ENCODE results near the gene CKS1B.

Gene CKS1B

GRCh38 chr1:155006601-155007101, 32.2 kb downstream of the CKS1B start:
- Histone ChIP-seq H3K4me1 (ENCODE audit: insufficient read depth, low read length, severe bottlenecking) (peaks cover 32% of the 10 kb centered on the region), H3K4me2 (ENCODE audit: low read length) (no peak overlapping the region), H3K27me3 (ENCODE audit: insufficient read depth, low read length) (no peaks in the 10 kb centered on the region), H3K36me3 (ENCODE audit: insufficient read depth, low read length) (no peaks in the 10 kb centered on the region), H3F3A (ENCODE audit: insufficient read depth, low read length) (peaks cover 4% of the 10 kb centered on the region; the same call in 1 of the 2 replicates), H4K20me1 (ENCODE audit: insufficient read depth, low read length) (no peaks in the 10 kb centered on the region), H3K9ac (ENCODE audit: low read length) (no peak overlapping the region), H3K27ac (ENCODE audit: low read depth, low read length, poor library complexity, severe bottlenecking) (peak overlapping the region; percentile 69), H2AFZ (ENCODE audit: low read length) (no peak overlapping the region), H3K9me3 (ENCODE audit: low read length) (no peaks in the 10 kb centered on the region), H3K4me3 (ENCODE audit: low read depth, low read length, poor library complexity, severe bottlenecking) (no peak overlapping the region), H3K9me2 (ENCODE audit: low read depth, low read length) (no peaks in the 10 kb centered on the region), H3K79me2 (ENCODE audit: insufficient read depth, low read length) (no peaks in the 10 kb centered on the region)
- no peak for TF ChIP-seq EZH2 (IDR thresholded peaks at IDR 0.05; ENCODE audit: borderline replicate concordance, low read length)
- TF ChIP-seq, protein P1, sequence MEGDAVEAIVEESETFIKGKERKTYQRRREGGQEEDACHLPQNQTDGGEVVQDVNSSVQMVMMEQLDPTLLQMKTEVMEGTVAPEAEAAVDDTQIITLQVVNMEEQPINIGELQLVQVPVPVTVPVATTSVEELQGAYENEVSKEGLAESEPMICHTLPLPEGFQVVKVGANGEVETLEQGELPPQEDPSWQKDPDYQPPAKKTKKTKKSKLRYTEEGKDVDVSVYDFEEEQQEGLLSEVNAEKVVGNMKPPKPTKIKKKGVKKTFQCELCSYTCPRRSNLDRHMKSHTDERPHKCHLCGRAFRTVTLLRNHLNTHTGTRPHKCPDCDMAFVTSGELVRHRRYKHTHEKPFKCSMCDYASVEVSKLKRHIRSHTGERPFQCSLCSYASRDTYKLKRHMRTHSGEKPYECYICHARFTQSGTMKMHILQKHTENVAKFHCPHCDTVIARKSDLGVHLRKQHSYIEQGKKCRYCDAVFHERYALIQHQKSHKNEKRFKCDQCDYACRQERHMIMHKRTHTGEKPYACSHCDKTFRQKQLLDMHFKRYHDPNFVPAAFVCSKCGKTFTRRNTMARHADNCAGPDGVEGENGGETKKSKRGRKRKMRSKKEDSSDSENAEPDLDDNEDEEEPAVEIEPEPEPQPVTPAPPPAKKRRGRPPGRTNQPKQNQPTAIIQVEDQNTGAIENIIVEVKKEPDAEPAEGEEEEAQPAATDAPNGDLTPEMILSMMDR (IDR thresholded peaks at IDR 0.05; ENCODE audit: low read length), result no peak

DNA sequence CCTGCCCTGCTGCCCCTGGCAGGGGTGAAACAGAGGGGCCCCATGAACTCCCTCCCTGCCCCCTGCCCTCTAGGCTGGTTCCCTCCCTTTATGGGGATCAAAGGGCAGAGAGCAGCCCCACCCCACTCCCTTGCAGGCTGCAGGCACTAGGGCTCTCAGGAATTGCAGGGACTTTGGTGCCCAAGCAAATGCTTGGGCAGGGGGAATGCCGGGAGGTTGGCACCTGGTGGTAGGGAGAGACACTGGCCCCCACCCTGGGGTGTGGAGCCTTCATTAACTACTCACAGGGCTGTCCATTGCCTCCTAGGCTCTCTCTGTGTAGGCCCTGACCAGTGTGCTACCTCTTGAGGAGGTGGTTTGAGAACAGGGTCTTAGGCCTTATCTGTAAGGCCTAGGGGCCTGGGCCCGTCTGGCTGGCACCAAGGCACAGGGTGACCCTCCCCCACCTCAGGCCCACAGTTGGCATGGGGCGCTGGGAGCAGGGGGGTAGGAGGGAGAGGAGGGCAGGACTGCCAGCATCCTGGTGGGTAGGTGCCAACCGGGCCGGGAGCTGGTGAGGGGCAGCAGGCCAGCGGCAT, 32.9 kb downstream of the CKS1B start:
- no peak overlapping the region for H3K4me2 ChIP-seq (ENCODE audit: low read length)
- H3K4me1 ChIP-seq (ENCODE audit: insufficient read depth, low read length, severe bottlenecking), result peaks cover 32% of the 10 kb centered on the region
- H3K9ac ChIP-seq (ENCODE audit: low read length), result no peak overlapping the region
- peaks cover 4% of the 10 kb centered on the region; the same call in 1 of the 2 replicates for H3F3A ChIP-seq (ENCODE audit: insufficient read depth, low read length)
- no peak overlapping the region for H2AFZ ChIP-seq (ENCODE audit: low read length)
- H3K4me3 ChIP-seq (ENCODE audit: low read depth, low read length, poor library complexity, severe bottlenecking), result no peak overlapping the region
- H3K79me2 ChIP-seq (ENCODE audit: insufficient read depth, low read length), result no peaks in the 10 kb centered on the region
- no peak overlapping the region for H3K27ac ChIP-seq (ENCODE audit: low read depth, low read length, poor library complexity, severe bottlenecking)
- TF ChIP-seq EZH2 (IDR thresholded peaks at IDR 0.05; ENCODE audit: borderline replicate concordance, low read length), result no peak
- TF ChIP-seq, protein P1 (IDR thresholded peaks at IDR 0.05; ENCODE audit: low read length), result no peak
- no peaks in the 10 kb centered on the region for H3K9me2 ChIP-seq (ENCODE audit: low read depth, low read length)
- no peaks in the 10 kb centered on the region for H3K9me3 ChIP-seq (ENCODE audit: low read length)
- no peaks in the 10 kb centered on the region for H3K36me3 ChIP-seq (ENCODE audit: insufficient read depth, low read length)
- H4K20me1 ChIP-seq (ENCODE audit: insufficient read depth, low read length), result no peaks in the 10 kb centered on the region
- no peaks in the 10 kb centered on the region for H3K27me3 ChIP-seq (ENCODE audit: insufficient read depth, low read length)

- Histone ChIP-seq H3K4me2 (ENCODE audit: low read length) (no peak overlapping the region), H3K4me1 (ENCODE audit: insufficient read depth, low read length, severe bottlenecking) (peaks cover 32% of the 10 kb centered on the region), H2AFZ (ENCODE audit: low read length) (no peak overlapping the region), H3K9me2 (ENCODE audit: low read depth, low read length) (no peaks in the 10 kb centered on the region), H3K36me3 (ENCODE audit: insufficient read depth, low read length) (no peaks in the 10 kb centered on the region), H3K27me3 (ENCODE audit: insufficient read depth, low read length) (no peaks in the 10 kb centered on the region), H4K20me1 (ENCODE audit: insufficient read depth, low read length) (no peaks in the 10 kb centered on the region), H3F3A (ENCODE audit: insufficient read depth, low read length) (peaks cover 4% of the 10 kb centered on the region; the same call in 1 of the 2 replicates), H3K9ac (ENCODE audit: low read length) (no peak overlapping the region), H3K27ac (ENCODE audit: low read depth, low read length, poor library complexity, severe bottlenecking) (no peak overlapping the region), H3K79me2 (ENCODE audit: insufficient read depth, low read length) (no peaks in the 10 kb centered on the region), H3K4me3 (ENCODE audit: low read depth, low read length, poor library complexity, severe bottlenecking) (no peak overlapping the region), H3K9me3 (ENCODE audit: low read length) (no peaks in the 10 kb centered on the region)
- TF ChIP-seq EZH2 (IDR thresholded peaks at IDR 0.05; ENCODE audit: borderline replicate concordance, low read length), result no peak
- TF ChIP-seq, protein P1 (IDR thresholded peaks at IDR 0.05; ENCODE audit: low read length), result no peak
Observed at GRCh38 chr1:155008015-155008941, 33.8 kb downstream of the CKS1B start.
